OCI-LY3 (cell line): ENCODE results near the gene KAZN.

Experiments
- H2AFZ ChIP-seq: fragments of 200-600, 300-600 bp; shearing (Covaris generic); 2 replicates; pipeline ENCODE4 v1.6.0; 2014; ENCODE audit warnings: antibody characterized with exemption, low read depth, low read length
- H3K27ac ChIP-seq: fragments of 200-600, 300-600 bp; sonication (generic); 2 replicates; pipeline ENCODE4 v1.5.1; 2014; ENCODE audit warnings: mild to moderate bottlenecking, low read length, moderate library complexity, mixed read lengths
- H3K27me3 ChIP-seq: fragments of 200-600, 300-600 bp; sonication (generic); 2 replicates; pipeline ENCODE4 v1.6.1; 2014; ENCODE audit warnings: low read depth, low read length, mixed read lengths
- H3K36me3 ChIP-seq: fragments of 200-600, 300-600 bp; sonication (generic); replicated peaks from 2 replicates; pipeline ENCODE3; 2014; ENCODE audit warnings: low read depth, low read length, mixed read lengths
- H3K4me1 ChIP-seq: fragments of 300-600, 200-600 bp; sonication (generic); 2 replicates; pipeline ENCODE4 v1.6.1; 2014; ENCODE audit warnings: low read length, mixed read lengths
- H3K4me2 ChIP-seq: fragments of 200-600, 300-600 bp; sonication (generic); 2 replicates; pipeline ENCODE4 v1.6.1; 2014; ENCODE audit warnings: low read length, mixed read lengths
- H3K4me3 ChIP-seq: fragments of 300-600, 200-600 bp; sonication (generic); 2 replicates; pipeline ENCODE4 v1.5.1; 2014; ENCODE audit warnings: antibody characterized with exemption, mild to moderate bottlenecking, low read length, moderate library complexity
- H3K79me2 ChIP-seq: fragments of 300-600, 200-600 bp; shearing (Covaris generic); 2 replicates; pipeline ENCODE4 v1.6.1; 2014; ENCODE audit warnings: mild to moderate bottlenecking, low read length, mixed read lengths
- H3K9ac ChIP-seq: fragments of 300-600, 200-600 bp; shearing (Covaris generic); 2 replicates; pipeline ENCODE4 v1.6.0; 2014; ENCODE audit warnings: mild to moderate bottlenecking, low read length, moderate library complexity
- H3K9me3 ChIP-seq: fragments of 200-600, 300-600 bp; shearing (Covaris generic); 2 replicates; pipeline ENCODE4 v1.6.1; 2014; ENCODE audit warnings: low read length, mixed read lengths; ENCODE audit not compliant: insufficient read depth
- H4K20me1 ChIP-seq: fragments of 200-600, 300-600 bp; sonication (generic); 2 replicates; pipeline ENCODE4 v1.6.1; 2016; ENCODE audit warnings: low read length, mixed read lengths; ENCODE audit not compliant: insufficient read depth
- CTCF ChIP-seq: fragments of 200-600, 300-600 bp; sonication (generic); IDR thresholded peaks from 2 replicates; pipeline ENCODE4 v1.5.1; 2014; ENCODE audit warnings: antibody characterized with exemption, low read length, low read depth
- EZH2phosphoT487 ChIP-seq: fragments of 200-600 bp; shearing (Covaris generic); IDR thresholded peaks from 2 replicates; pipeline ENCODE4 v1.6.1; 2018; ENCODE audit warnings: antibody characterized with exemption, mixed run types, low read depth

Gene KAZN

DNA sequence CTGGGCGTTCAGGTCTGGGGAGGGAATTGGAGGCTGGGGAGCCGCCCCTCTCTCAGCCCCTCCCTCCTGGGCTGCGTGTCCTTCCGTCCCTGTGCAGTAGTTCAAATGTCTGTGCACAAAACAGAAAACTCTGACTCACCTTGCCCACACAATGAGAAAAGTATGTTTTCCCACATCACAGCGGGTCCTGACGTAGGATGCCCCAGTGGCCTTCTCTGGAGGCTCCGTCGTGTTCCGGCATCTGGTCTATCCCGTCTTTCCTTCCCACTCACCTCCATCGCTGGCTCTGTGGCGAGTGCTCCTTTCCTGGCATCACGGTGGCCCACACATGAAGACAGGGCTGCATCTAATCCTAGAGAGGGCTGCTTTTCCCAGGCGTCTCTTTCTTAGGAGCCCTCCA is 224.0 kb downstream of the KAZN start:
- Histone ChIP-seq H3K27ac (no peak overlapping the region), H3K27me3 (no peaks in the 10 kb centered on the region), H3K4me2 (no peak overlapping the region), H3K4me1 (no peaks in the 10 kb centered on the region), H3K9me3 (no peaks in the 10 kb centered on the region), H3K36me3 (no peaks in the 10 kb centered on the region), H4K20me1 (no peaks in the 10 kb centered on the region), H3K79me2 (no peaks in the 10 kb centered on the region), H3K4me3 (no peak overlapping the region), H2AFZ (no peak overlapping the region), H3K9ac (no peak overlapping the region)
- TF ChIP-seq EZH2phosphoT487 = no peak
- TF ChIP-seq CTCF = no peak

DNA sequence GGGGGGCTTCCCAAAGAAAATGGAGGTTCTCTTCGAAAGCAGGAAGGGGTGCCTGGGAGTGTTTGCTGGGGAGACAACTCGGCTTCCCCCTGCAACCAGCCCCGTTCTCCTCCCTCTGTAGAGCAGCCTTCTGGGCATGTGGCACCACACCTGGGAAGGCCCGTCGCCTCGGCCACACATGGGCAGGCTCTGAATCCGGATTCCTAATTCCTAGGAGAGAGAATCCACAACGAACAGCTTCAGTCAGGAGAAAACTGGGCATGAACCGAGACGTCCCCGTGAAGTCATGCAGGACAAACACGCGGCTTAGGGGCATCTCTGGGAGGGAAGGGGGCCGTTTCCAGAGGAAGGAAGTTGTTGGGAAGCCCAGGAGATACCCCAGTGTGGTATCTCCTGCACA is 224.5 kb downstream of the KAZN start:
- Histone ChIP-seq H3K4me1 (no peaks in the 10 kb centered on the region), H3K4me3 (no peak overlapping the region), H3K27ac (no peak overlapping the region), H3K4me2 (no peak overlapping the region), H3K9ac (no peak overlapping the region), H3K27me3 (no peaks in the 10 kb centered on the region), H2AFZ (no peak overlapping the region), H3K9me3 (no peaks in the 10 kb centered on the region), H3K36me3 (no peaks in the 10 kb centered on the region), H4K20me1 (no peaks in the 10 kb centered on the region), H3K79me2 (no peaks in the 10 kb centered on the region)
- TF ChIP-seq EZH2phosphoT487 = no peak

DNA sequence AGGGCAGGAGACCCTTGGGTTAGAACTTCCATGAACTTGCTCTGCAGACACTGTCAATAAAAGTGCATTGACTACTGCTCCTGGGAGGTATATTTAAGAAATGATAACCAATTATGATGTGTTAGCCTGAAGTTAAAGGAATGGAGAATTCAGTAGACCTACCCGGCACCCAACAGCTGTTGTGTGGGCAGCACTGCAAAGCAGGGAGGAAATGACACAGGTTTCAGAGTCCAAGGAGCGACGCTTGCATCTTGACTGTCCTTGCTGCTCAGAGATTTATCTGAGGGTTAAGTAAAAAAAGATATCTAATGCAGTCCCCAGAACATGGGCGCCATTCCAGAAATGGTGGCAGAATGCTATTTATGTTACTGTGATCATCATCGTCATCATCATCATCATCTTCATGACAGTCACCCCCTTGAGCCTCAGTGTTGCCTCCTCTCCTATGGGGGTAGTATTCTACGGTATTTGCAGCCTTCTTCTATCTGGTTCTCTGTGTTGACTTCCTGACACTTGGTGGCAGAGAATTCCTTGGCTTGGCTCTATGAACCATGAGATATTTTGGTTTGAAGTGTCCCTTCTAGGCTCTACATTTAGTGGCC is 225.9 kb downstream of the KAZN start:
- H3K4me3 ChIP-seq = no peak overlapping the region
- no peaks in the 10 kb centered on the region for H4K20me1 ChIP-seq
- no peak overlapping the region for H3K9ac ChIP-seq
- H3K4me2 ChIP-seq = no peak overlapping the region
- H3K79me2 ChIP-seq = no peaks in the 10 kb centered on the region
- H3K27me3 ChIP-seq = no peaks in the 10 kb centered on the region
- H3K27ac ChIP-seq = no peak overlapping the region
- H3K9me3 ChIP-seq = no peaks in the 10 kb centered on the region
- H3K36me3 ChIP-seq = no peaks in the 10 kb centered on the region
- no peak for TF ChIP-seq CTCF
- no peak for TF ChIP-seq EZH2phosphoT487
- H2AFZ ChIP-seq = no peak overlapping the region
- no peaks in the 10 kb centered on the region for H3K4me1 ChIP-seq

GRCh38 chr1:14825396-14825795 is 226.9 kb downstream of the KAZN start:
- Histone ChIP-seq H3K4me3 (no peak overlapping the region), H3K27me3 (no peaks in the 10 kb centered on the region), H3K27ac (no peak overlapping the region), H3K9me3 (no peaks in the 10 kb centered on the region), H4K20me1 (no peaks in the 10 kb centered on the region), H2AFZ (no peak overlapping the region), H3K36me3 (no peaks in the 10 kb centered on the region), H3K79me2 (no peaks in the 10 kb centered on the region), H3K4me2 (no peak overlapping the region), H3K4me1 (no peaks in the 10 kb centered on the region), H3K9ac (no peak overlapping the region)
- TF ChIP-seq CTCF (no peak), EZH2phosphoT487 (no peak)
